ENCODE results near the gene EEIG1. TPM values are rescaled to one million over a fixed set of nuclear protein-coding genes. Genes with fewer than 3 reads are reported as not detected.

EEIG1 gene
- 10.2 and 15.0 TPM in 2 replicates for total RNA-seq

DNA sequence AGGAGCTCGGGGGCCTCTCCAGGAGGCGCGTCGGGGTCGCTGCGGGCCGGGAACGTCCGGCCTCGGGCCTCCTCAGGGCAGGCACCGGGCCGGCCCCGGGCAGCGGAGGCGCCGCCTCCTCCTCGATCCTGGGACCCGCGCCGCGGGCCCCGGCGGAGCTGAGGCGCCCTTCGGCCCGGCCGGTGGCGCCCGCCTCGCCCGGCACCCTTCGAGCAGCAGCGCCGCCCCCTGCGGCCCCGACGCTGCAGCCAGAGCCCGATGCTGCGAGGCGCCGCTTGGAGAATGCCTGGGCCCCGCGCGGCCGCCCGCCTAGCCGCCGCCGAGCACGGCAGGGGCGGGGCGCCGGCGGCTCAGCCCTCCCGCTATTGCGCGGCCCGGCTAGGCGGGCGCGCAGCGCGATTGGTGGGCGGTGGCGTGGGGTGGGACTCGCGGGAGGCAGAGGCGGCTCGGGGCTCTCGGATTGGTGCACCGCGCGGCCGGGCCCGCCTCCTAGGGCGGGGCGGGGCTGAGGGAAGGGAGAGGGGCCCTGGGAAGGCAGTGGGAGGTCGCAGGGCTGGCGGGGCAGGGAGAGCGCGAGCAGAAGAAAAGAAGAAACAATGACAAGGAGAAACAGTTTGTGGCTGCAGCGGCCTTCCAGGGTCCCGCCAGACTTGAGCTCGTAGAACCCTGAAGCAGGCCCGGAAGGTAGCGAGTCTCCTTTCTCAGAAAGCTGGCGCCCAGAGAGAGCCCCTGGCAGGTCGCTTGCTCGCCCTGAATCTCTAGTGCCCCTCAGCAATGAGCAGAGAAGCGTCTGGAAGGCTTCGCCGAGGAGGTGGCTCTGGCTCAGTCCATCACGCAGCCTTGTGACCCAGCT lies at the start of gene EEIG1:
Gene EEIG1, minus strand, starts transcription at position 284 of the 853 bp plus-strand sequence. CDS start 852 bp downstream, outside the sequence.

DNA sequence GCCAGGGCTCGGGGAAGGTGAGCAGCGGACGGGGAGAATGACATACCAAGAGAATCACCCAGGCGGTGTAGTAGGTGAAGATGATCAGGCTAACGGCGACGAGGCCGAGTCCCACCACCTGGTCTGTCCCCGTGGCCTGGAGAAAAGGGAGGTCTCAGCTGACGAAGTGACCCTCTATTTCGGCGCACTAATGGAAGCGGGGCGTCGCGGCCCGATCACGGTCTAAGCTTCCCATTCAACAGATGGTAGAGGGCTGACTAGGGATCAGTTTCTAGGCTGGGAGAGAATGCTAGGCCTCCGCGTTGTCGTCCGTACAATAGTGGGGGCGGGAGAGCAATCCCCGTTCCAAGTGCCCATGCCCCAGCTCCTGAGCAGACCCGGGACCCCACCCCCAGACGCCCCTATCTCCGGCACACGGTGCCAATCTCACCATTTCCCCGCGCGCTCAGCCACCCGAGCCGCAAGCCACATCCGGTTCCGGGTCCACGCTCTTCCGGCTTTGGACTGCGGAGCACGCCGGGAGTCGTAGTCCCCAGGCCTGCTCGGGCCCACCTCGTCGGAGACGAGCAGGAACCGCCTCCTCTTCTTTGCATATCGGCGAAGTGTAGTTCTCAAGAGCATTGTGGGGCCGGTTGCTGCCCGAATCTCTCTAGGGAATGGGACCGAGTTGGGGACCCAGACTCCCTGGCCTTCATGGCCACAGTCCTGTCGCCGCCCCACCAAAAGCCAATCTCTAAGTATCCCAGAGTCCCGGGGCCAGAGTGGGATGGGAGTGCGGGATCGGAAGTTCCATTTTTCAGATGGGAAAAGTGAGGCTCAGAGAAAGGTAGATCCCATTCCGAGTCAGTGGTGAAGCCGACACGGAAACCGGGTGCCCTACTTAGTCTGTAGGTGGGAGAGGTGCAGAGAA lies 43.1 kb downstream of the EEIG1 start, which contains the start of gene DPM2:
Gene DPM2, minus strand, starts transcription at position 467 of the 910 bp plus-strand sequence. Its CDS starts 34 bp downstream, at position 433.

Other genes starting within 250 kb of the EEIG1 start
- 2.6 and 2.7 TPM in 2 replicates for gene TOR2A, start 245.7 kb downstream of the EEIG1 start, total RNA-seq
- gene SH2D3C, start 202.3 kb downstream of the EEIG1 start, total RNA-seq: 0.11 and 0.25 TPM in 2 replicates
- gene CDK9, start 195.0 kb downstream of the EEIG1 start, total RNA-seq: 44.3 and 46.0 TPM in 2 replicates
- 62.2 and 69.2 TPM in 2 replicates for gene FPGS, start 178.1 kb downstream of the EEIG1 start, total RNA-seq
- gene ENG, start 126.3 kb downstream of the EEIG1 start, total RNA-seq: 5.8 and 7.1 TPM in 2 replicates
- 15.1 and 15.2 TPM in 2 replicates for gene AK1, start 103.3 kb downstream of the EEIG1 start, total RNA-seq
- gene ST6GALNAC6, start 81.4 kb downstream of the EEIG1 start, total RNA-seq: 26.1 and 29.6 TPM in 2 replicates
- gene ST6GALNAC4, start 63.9 kb downstream of the EEIG1 start, total RNA-seq: 19.5 and 21.9 TPM in 2 replicates
- 1.2 and 3.1 TPM in 2 replicates for gene PIP5KL1, start 50.2 kb downstream of the EEIG1 start, total RNA-seq
- 13.0 and 14.3 TPM in 2 replicates for gene DPM2, start 43.1 kb downstream of the EEIG1 start, total RNA-seq
- 10.5 and 11.1 TPM in 2 replicates for gene NAIF1, start 86.3 kb upstream of the EEIG1 start, total RNA-seq
- 49.7 and 55.6 TPM in 2 replicates for gene SLC25A25, start 87.2 kb upstream of the EEIG1 start, total RNA-seq
- gene PTGES2, start 146.7 kb upstream of the EEIG1 start, total RNA-seq: 55.0 and 82.1 TPM in 2 replicates
- gene LCN2, start 168.5 kb upstream of the EEIG1 start, total RNA-seq: not detected in 2 replicates
- gene BBLN, start 179.3 kb upstream of the EEIG1 start, total RNA-seq: 23.0 and 35.4 TPM in 2 replicates
- gene CIZ1, start 210.6 kb upstream of the EEIG1 start, total RNA-seq: 25.3 and 25.5 TPM in 2 replicates
- 19.5 and 20.7 TPM in 2 replicates for gene DNM1, start 222.4 kb upstream of the EEIG1 start, total RNA-seq

Measured in uterine smooth muscle cell (primary cell).